ENCODE measurements around the gene IL1RN. TPM values are rescaled to one million over a fixed set of nuclear protein-coding genes. Genes with fewer than 3 reads are reported as not detected.
"Not testable (repeated sequence)": the region's sequence is repeated elsewhere in the genome, so short reads cannot be mapped to it uniquely, and the experiment has no call there.

Gene IL1RN
- total RNA-seq, 1 donor from 2014 or later = not detected

DNA sequence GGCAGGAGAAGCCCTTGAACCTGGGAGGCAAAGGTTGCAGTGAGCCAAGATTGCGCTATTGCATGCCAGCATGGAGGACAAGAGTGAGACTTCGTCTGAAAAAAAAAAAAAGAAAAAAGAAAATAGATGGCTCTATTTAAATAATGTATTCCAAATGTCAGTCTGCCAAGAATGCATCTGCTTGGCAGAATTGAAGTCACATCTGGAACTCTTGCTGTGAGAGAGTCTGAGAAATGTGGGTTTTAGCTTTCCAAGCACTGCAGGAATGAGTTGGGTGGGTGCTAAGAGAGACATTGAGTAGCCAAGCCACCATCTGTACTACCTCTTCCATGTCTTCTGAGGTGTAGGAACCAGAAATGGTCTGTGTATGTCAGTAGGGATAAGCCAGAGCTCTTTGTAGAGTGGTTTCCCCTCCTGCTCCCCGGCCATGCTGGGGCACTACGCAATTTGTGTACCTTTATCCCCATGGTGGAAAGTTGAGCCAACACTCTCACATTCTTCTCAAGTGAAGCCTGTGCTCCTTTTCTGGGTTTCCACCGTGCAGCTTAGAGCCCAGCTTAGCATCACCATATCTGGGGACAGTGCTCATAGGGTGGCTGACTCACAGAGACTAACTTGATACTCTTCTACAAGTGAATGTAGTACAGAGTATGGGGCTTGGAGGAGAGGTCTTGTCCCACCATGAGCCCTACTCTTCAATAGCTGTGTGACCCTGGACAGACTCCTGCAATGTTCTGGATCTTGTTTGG, 34.4 kb upstream of the IL1RN start:
- peaks cover 2% of the 10 kb centered on the region for H3K9me3 ChIP-seq (ENCODE audit: insufficient read depth, low read depth, low read length)
- H3K36me3 ChIP-seq (ENCODE audit: insufficient read depth, low read length) = no peaks in the 10 kb centered on the region
- TF ChIP-seq, protein P1, sequence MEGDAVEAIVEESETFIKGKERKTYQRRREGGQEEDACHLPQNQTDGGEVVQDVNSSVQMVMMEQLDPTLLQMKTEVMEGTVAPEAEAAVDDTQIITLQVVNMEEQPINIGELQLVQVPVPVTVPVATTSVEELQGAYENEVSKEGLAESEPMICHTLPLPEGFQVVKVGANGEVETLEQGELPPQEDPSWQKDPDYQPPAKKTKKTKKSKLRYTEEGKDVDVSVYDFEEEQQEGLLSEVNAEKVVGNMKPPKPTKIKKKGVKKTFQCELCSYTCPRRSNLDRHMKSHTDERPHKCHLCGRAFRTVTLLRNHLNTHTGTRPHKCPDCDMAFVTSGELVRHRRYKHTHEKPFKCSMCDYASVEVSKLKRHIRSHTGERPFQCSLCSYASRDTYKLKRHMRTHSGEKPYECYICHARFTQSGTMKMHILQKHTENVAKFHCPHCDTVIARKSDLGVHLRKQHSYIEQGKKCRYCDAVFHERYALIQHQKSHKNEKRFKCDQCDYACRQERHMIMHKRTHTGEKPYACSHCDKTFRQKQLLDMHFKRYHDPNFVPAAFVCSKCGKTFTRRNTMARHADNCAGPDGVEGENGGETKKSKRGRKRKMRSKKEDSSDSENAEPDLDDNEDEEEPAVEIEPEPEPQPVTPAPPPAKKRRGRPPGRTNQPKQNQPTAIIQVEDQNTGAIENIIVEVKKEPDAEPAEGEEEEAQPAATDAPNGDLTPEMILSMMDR (IDR thresholded peaks at IDR 0.05; ENCODE audit: insufficient read depth, low read depth, low read length) = no peak
- no peak for TF ChIP-seq EZH2 (IDR thresholded peaks at IDR 0.05; ENCODE audit: insufficient read depth, low read length)
- H3K4me1 ChIP-seq (ENCODE audit: insufficient read depth, low read length) = no peaks in the 10 kb centered on the region
- no peak overlapping the region for H3K4me2 ChIP-seq (ENCODE audit: low read length)
- DNase-seq (ENCODE audit: low read depth) (no peak), FAIRE-seq (no peak)
- peaks cover 29% of the 10 kb centered on the region for H3K27me3 ChIP-seq (ENCODE audit: insufficient read depth, low read length)
- no peaks in the 10 kb centered on the region for H3K4me1 Mint-ChIP-seq (ENCODE audit: low read depth, unreplicated experiment)
- H3K9me3 Mint-ChIP-seq (ENCODE audit: unreplicated experiment) = peaks cover 3% of the 10 kb centered on the region
- H3K27ac Mint-ChIP-seq (ENCODE audit: unreplicated experiment) = no peak overlapping the region
- peaks cover 7% of the 10 kb centered on the region for H3K27me3 Mint-ChIP-seq (ENCODE audit: low read depth, unreplicated experiment)
- H3K79me2 ChIP-seq (ENCODE audit: insufficient read depth, low read length) = no peaks in the 10 kb centered on the region
- no peak overlapping the region for H3K27ac ChIP-seq (ENCODE audit: low read depth, low read length)
- H3K4me3 ChIP-seq (ENCODE audit: insufficient read depth, low read depth, low read length) = no peak overlapping the region
- no peaks in the 10 kb centered on the region for H3K36me3 Mint-ChIP-seq (ENCODE audit: low read depth, unreplicated experiment)
- no peak overlapping the region for H3K9ac ChIP-seq (ENCODE audit: low read length)
- no peak overlapping the region for H3K4me3 Mint-ChIP-seq (ENCODE audit: unreplicated experiment)
- no peaks in the 10 kb centered on the region for H4K20me1 ChIP-seq (ENCODE audit: insufficient read depth, low read length)
- H2AFZ ChIP-seq (ENCODE audit: low read depth, low read length) = no peak overlapping the region

DNA sequence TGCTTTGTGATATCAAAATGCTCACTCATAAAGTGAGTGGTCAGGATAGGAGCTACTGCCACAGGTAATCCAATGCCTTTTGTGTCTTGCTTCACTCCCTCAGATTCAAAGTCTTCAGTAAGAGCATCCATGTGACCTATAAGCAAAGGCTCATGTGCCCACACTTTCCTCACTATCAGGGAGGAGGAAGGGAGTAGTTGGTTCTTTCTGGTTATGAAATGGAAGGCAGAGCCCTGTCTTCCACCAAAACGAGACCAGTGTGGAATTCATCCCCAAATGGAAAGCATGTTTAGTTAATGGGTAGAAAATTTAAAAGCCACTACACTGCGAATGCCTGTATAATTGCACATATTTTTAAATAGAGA, 33.8 kb upstream of the IL1RN start:
- H3K9me3 Mint-ChIP-seq (ENCODE audit: unreplicated experiment) = peaks cover 3% of the 10 kb centered on the region
- FAIRE-seq (no peak), DNase-seq (ENCODE audit: low read depth) (no peak)

DNA sequence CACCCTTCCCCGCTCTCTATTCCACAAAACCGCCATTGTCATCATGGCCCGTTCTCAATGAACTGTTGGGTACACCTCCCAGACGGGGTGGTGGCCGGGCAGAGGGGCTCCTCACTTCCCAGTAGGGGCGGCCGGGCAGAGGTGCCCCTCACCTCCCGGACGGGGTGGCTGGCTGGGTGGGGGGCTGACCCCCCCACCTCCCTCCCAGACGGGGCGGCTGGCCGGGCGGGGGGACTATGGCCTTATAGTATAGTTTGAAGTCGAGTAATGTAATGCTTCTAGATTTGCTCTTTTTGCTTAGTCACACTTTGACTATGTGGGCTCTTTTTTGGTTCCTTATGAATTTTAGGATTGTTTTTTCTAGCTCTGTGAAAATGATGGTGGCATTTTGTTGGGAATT, 31.1 kb upstream of the IL1RN start:
- H3K4me2 ChIP-seq (ENCODE audit: low read length); H3K79me2 ChIP-seq (ENCODE audit: insufficient read depth, low read length); H3K27ac ChIP-seq (ENCODE audit: low read depth, low read length); H3K4me3 Mint-ChIP-seq (ENCODE audit: unreplicated experiment); H3K9me3 Mint-ChIP-seq (ENCODE audit: unreplicated experiment); FAIRE-seq; H3K4me3 ChIP-seq (ENCODE audit: insufficient read depth, low read depth, low read length); DNase-seq (ENCODE audit: low read depth); H3K36me3 Mint-ChIP-seq (ENCODE audit: low read depth, unreplicated experiment); H3K4me1 Mint-ChIP-seq (ENCODE audit: low read depth, unreplicated experiment); H4K20me1 ChIP-seq (ENCODE audit: insufficient read depth, low read length); H3K9me3 ChIP-seq (ENCODE audit: insufficient read depth, low read depth, low read length); H3K4me1 ChIP-seq (ENCODE audit: insufficient read depth, low read length); H2AFZ ChIP-seq (ENCODE audit: low read depth, low read length); H3K27ac Mint-ChIP-seq (ENCODE audit: unreplicated experiment); H3K36me3 ChIP-seq (ENCODE audit: insufficient read depth, low read length); H3K27me3 Mint-ChIP-seq (ENCODE audit: low read depth, unreplicated experiment); H3K9ac ChIP-seq (ENCODE audit: low read length): not testable (repeated sequence)
- H3K27me3 ChIP-seq (ENCODE audit: insufficient read depth, low read length) = peaks cover 14% of the 10 kb centered on the region

More for the DNA sequence above, 33.8 kb upstream of the IL1RN start:
- Mint-ChIP-seq H3K27ac (ENCODE audit: unreplicated experiment) (no peak overlapping the region), H3K36me3 (ENCODE audit: low read depth, unreplicated experiment) (no peaks in the 10 kb centered on the region), H3K27me3 (ENCODE audit: low read depth, unreplicated experiment) (peaks cover 7% of the 10 kb centered on the region), H3K4me3 (ENCODE audit: unreplicated experiment) (no peak overlapping the region), H3K4me1 (ENCODE audit: low read depth, unreplicated experiment) (no peaks in the 10 kb centered on the region)
- no peak for TF ChIP-seq EZH2 (IDR thresholded peaks at IDR 0.05; ENCODE audit: insufficient read depth, low read length)
- TF ChIP-seq, protein P1 (IDR thresholded peaks at IDR 0.05; ENCODE audit: insufficient read depth, low read depth, low read length) = no peak
- no peak overlapping the region for H3K4me3 ChIP-seq (ENCODE audit: insufficient read depth, low read depth, low read length)
- no peak overlapping the region for H3K27ac ChIP-seq (ENCODE audit: low read depth, low read length)
- H3K9ac ChIP-seq (ENCODE audit: low read length) = no peak overlapping the region
- H3K27me3 ChIP-seq (ENCODE audit: insufficient read depth, low read length) = peaks cover 29% of the 10 kb centered on the region
- H4K20me1 ChIP-seq (ENCODE audit: insufficient read depth, low read length) = no peaks in the 10 kb centered on the region
- H2AFZ ChIP-seq (ENCODE audit: low read depth, low read length) = no peak overlapping the region
- no peak overlapping the region for H3K4me2 ChIP-seq (ENCODE audit: low read length)
- peaks cover 2% of the 10 kb centered on the region for H3K9me3 ChIP-seq (ENCODE audit: insufficient read depth, low read depth, low read length)
- H3K36me3 ChIP-seq (ENCODE audit: insufficient read depth, low read length) = no peaks in the 10 kb centered on the region
- no peaks in the 10 kb centered on the region for H3K4me1 ChIP-seq (ENCODE audit: insufficient read depth, low read length)
- H3K79me2 ChIP-seq (ENCODE audit: insufficient read depth, low read length) = no peaks in the 10 kb centered on the region

DNA sequence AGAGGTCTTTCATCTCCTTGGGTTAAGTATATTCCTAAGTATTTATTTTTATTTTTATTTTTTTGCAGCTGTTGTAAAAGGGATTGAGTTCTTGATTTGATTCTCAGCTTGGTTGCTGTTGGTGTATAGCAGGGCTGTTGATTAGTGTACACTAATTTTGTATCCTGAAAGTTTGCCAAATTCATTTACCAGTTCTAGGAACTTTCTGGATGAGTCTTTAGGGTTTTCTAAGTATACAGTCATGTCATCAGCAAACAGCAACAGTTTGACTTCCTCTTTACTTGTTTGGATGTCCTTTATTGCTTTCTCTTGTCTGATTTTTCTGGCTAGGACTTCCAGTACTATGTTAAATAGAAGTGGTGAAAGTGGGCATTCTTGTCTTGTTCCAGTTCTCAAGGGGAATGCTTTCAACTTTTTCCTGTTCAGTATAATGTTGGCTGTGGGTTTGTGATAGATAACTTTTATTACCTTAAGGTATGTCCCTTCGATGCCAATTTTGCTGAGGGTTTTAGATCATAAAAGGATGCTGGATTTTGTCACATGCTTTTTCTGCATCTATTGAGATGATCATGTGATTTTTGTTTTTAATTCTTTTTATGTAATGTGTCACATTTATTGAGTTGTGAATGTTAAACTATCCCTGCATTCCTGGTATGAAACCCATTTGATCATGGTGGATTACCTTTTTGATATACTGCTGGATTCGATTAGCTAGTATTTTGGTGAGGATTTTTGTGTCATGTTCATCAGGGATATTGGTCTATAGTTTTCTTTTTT, 30.4 kb upstream of the IL1RN start:
- not testable (repeated sequence) for H3K9me3 Mint-ChIP-seq (ENCODE audit: unreplicated experiment); FAIRE-seq; DNase-seq (ENCODE audit: low read depth); H3K9ac ChIP-seq (ENCODE audit: low read length); H4K20me1 ChIP-seq (ENCODE audit: insufficient read depth, low read length); H2AFZ ChIP-seq (ENCODE audit: low read depth, low read length); H3K36me3 Mint-ChIP-seq (ENCODE audit: low read depth, unreplicated experiment); H3K4me3 Mint-ChIP-seq (ENCODE audit: unreplicated experiment); H3K27ac Mint-ChIP-seq (ENCODE audit: unreplicated experiment); H3K4me2 ChIP-seq (ENCODE audit: low read length); H3K27ac ChIP-seq (ENCODE audit: low read depth, low read length); H3K4me1 Mint-ChIP-seq (ENCODE audit: low read depth, unreplicated experiment); H3K9me3 ChIP-seq (ENCODE audit: insufficient read depth, low read depth, low read length); H3K27me3 ChIP-seq (ENCODE audit: insufficient read depth, low read length); H3K4me1 ChIP-seq (ENCODE audit: insufficient read depth, low read length); H3K27me3 Mint-ChIP-seq (ENCODE audit: low read depth, unreplicated experiment); H3K4me3 ChIP-seq (ENCODE audit: insufficient read depth, low read depth, low read length); H3K36me3 ChIP-seq (ENCODE audit: insufficient read depth, low read length); H3K79me2 ChIP-seq (ENCODE audit: insufficient read depth, low read length)
